Caco-2 (cell line): ENCODE data around the gene F5. TPM values are rescaled to one million over a fixed set of nuclear protein-coding genes. Genes with fewer than 3 reads are reported as not detected.
A peak's percentile ranks its signal among the peaks of the same experiment; 100 is the strongest.

Experiments used
- BruUV-seq: library from RNA; stranded (reverse); fragments of 400-500 nt; replicated peaks from 2 replicates; lab custom pipeline; 2021; lab: Mats Ljungman, UMichigan
- CTCF ChIA-PET: fragments of 300-600 bp; sonication (Branson Sonifier 250); formaldehyde crosslinking; loops from one replicate; lab custom pipeline; 2022; ENCODE audit warnings: antibody characterized with exemption; lab: Charles Lee
- POLR2A ChIA-PET: fragments of 300-600 bp; sonication (Branson Sonifier 250); formaldehyde crosslinking; loops from one replicate; lab custom pipeline; 2022; ENCODE audit warnings: antibody characterized with exemption; lab: Charles Lee
- DNase-seq, 2 experiments: peaks; one replicate each; pipeline versions ENCODE4 v3.0.0 to v3.0.0-alpha.2; 2020 to 2022
- H3K27me3 ChIP-seq: replicated peaks from 2 replicates; pipeline ENCODE4 v1.6.0; 2011; ENCODE audit warnings: low read length; ENCODE audit not compliant: control insufficient read depth, insufficient read depth
- H3K36me3 ChIP-seq: 2 replicates; pipeline ENCODE4 v1.5.1; 2011; ENCODE audit warnings: low read length; ENCODE audit not compliant: control insufficient read depth, insufficient read depth
- H3K4me1 ChIP-seq: fragments of 250-450 bp; sonication (Bioruptor Pico); 2 replicates; pipeline ENCODE4 v1.5.1; 2020; ENCODE audit warnings: mild to moderate bottlenecking
- H3K4me3 ChIP-seq: 2 replicates; pipeline ENCODE4 v1.5.1; 2011; ENCODE audit warnings: low read depth, mild to moderate bottlenecking, control low read depth, low read length
- H3K9me3 ChIP-seq: fragments of 250-450 bp; sonication (Bioruptor Pico); 2 replicates; pipeline ENCODE4 v1.5.1; 2020; ENCODE audit warnings: mild to moderate bottlenecking, moderate library complexity
- H3K27ac Mint-ChIP-seq: one replicate; pipeline ENCODE4 v1.8.0; 2022; ENCODE audit warnings: mixed read lengths; ENCODE audit not compliant: unreplicated experiment
- H3K27me3 Mint-ChIP-seq: one replicate; pipeline ENCODE4 v1.8.0; 2022; ENCODE audit warnings: mixed read lengths; ENCODE audit not compliant: insufficient read depth, unreplicated experiment
- H3K36me3 Mint-ChIP-seq: one replicate; pipeline ENCODE4 v1.8.0; 2022; ENCODE audit warnings: mild to moderate bottlenecking, mixed read lengths; ENCODE audit not compliant: insufficient read depth, unreplicated experiment
- H3K4me1 Mint-ChIP-seq: one replicate; pipeline ENCODE4 v1.8.0; 2022; ENCODE audit warnings: low read depth, mixed read lengths; ENCODE audit not compliant: unreplicated experiment
- H3K4me3 Mint-ChIP-seq: one replicate; pipeline ENCODE4 v1.8.0; 2022; ENCODE audit warnings: mild to moderate bottlenecking, moderate library complexity, mixed read lengths; ENCODE audit not compliant: unreplicated experiment
- H3K9me3 Mint-ChIP-seq: one replicate; pipeline ENCODE4 v1.8.0; 2022; ENCODE audit warnings: mixed read lengths; ENCODE audit not compliant: unreplicated experiment
- CTCF ChIP-seq, 2 experiments: fragments of 200-600 bp in 1 of 2; IDR thresholded peaks; 1 replicate in 1 of 2; 2 replicates in 1 of 2; pipeline versions ENCODE4 v1.5.1 to v1.8.0; 2011 to 2022; ENCODE audit warnings: antibody characterized with exemption in 1 of 2, control low read depth in 1 of 2, inconsistent platforms in 1 of 2, low read depth in 1 of 2, low read length in 1 of 2, mild to moderate bottlenecking in 1 of 2, moderate library complexity in 1 of 2; ENCODE audit not compliant: insufficient read depth in 1 of 2, severe bottlenecking in 1 of 2, unreplicated experiment in 1 of 2
- intact Hi-C: fragments of 100-400 bp; cut with micrococcal nuclease; formaldehyde crosslinking; loops from one replicate; pipeline ENCODE4 v1.10.0; 2022; ENCODE audit not compliant: unreplicated experiment
- total RNA-seq: library from RNA; stranded (reverse); gene quantifications from 2 replicates; pipeline ENCODE4 v1.2.3, GENCODE V29; 2022

F5 gene
- total RNA-seq, 1 experiment from 2014 or later = 0.50 TPM

- peak; percentile 88 to 91 for DNase-seq
- Mint-ChIP-seq H3K27me3 (no peaks in the 10 kb centered on the region), H3K4me3 (peak overlapping the region; percentile 57), H3K36me3 (peaks cover 8% of the 10 kb centered on the region), H3K4me1 (peaks cover 56% of the 10 kb centered on the region), H3K27ac (peak overlapping the region; percentile 98), H3K9me3 (no peaks in the 10 kb centered on the region)
- Histone ChIP-seq H3K4me3 (no peak overlapping the region), H3K36me3 (no peaks in the 10 kb centered on the region), H3K27me3 (no peaks in the 10 kb centered on the region), H3K9me3 (no peaks in the 10 kb centered on the region), H3K4me1 (peaks cover 65% of the 10 kb centered on the region)
- no peak for TF ChIP-seq CTCF (IDR thresholded peaks at IDR 0.05; ENCODE audit: insufficient read depth in 1 of 2, low read depth in 1 of 2, low read length in 1 of 2, severe bottlenecking in 1 of 2, unreplicated experiment in 1 of 2)
- intact Hi-C loops = loop anchor here (1.0 to 5.0 kb wide), 4 partner anchors 17 to 62 kb away; partner anchors contain the start of gene SLC19A2
- BruUV-seq = no TSS peak
- CTCF ChIA-PET = interaction anchor here (0.5 to 1.5 kb wide), 6 partner anchors 16 to 1084 kb away, joined by 3 to 5 read pairs (median 4); partner anchors contain the start of gene SLC19A2
- POLR2A ChIA-PET = interaction anchor here (2.3 kb wide), 1 partner anchor 43 kb away, joined by 14 read pairs; the partner anchor contains the start of gene SLC19A2
Observed at GRCh38 chr1:169529068-169529642, 57.1 kb downstream of the F5 start.

- Mint-ChIP-seq H3K4me1 (peaks cover 56% of the 10 kb centered on the region), H3K9me3 (no peaks in the 10 kb centered on the region), H3K36me3 (peaks cover 8% of the 10 kb centered on the region), H3K27me3 (no peaks in the 10 kb centered on the region), H3K27ac (peak overlapping the region; percentile 98), H3K4me3 (peak overlapping the region; percentile 57)
- peaks cover 62% of the 10 kb centered on the region for H3K4me1 ChIP-seq
- TSS peak; percentile 94 for BruUV-seq
- CTCF ChIA-PET = interaction anchor here (0.5 to 1.5 kb wide), 6 partner anchors 17 to 1083 kb away, joined by 3 to 5 read pairs (median 4); partner anchors contain the start of gene SLC19A2
- TF ChIP-seq CTCF (IDR thresholded peaks at IDR 0.05; ENCODE audit: insufficient read depth in 1 of 2, low read depth in 1 of 2, low read length in 1 of 2, severe bottlenecking in 1 of 2, unreplicated experiment in 1 of 2) = no peak
- no peaks in the 10 kb centered on the region for H3K36me3 ChIP-seq
- no peaks in the 10 kb centered on the region for H3K27me3 ChIP-seq
- POLR2A ChIA-PET = interaction anchor here (2.3 kb wide), 1 partner anchor 42 kb away, joined by 14 read pairs; the partner anchor contains the start of gene SLC19A2
- intact Hi-C loops = loop anchor here (1.0 to 5.0 kb wide), 4 partner anchors 18 to 61 kb away; partner anchors contain the start of gene SLC19A2
- DNase-seq = no peak
- H3K4me3 ChIP-seq = no peak overlapping the region
- H3K9me3 ChIP-seq = no peaks in the 10 kb centered on the region
Observed at GRCh38 chr1:169528215-169529067, 57.8 kb downstream of the F5 start.
